Inflammatory macrophage treated with lipopolysaccharide for 1 hour (primary cell): ENCODE data around the gene RIMS3.

Experiments used
- DNase-seq, 2 donors: peaks; one replicate each; pipeline ENCODE4 v3.0.0-alpha.2; 2020 to 2022

The RIMS3 gene

DNA sequence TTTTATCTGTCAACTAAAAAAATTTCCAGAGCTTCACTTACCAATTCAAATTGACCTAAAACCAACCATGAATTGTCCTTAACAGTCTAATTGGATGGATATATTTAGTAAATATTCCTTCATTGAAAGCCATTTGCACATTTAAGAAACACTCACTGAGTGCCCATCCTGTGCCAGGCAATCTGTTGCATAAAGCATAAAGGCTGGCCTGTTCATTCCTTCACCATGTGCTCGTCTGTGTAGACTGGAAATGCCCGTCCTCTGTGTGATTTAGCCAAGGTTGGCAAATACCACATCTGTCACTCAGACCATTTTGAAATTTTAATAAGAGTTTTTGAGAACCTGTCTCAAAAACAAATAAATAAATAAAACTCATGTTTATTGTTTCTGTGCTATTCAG lies 76.9 kb downstream of the RIMS3 start:
- no peak for DNase-seq

DNA sequence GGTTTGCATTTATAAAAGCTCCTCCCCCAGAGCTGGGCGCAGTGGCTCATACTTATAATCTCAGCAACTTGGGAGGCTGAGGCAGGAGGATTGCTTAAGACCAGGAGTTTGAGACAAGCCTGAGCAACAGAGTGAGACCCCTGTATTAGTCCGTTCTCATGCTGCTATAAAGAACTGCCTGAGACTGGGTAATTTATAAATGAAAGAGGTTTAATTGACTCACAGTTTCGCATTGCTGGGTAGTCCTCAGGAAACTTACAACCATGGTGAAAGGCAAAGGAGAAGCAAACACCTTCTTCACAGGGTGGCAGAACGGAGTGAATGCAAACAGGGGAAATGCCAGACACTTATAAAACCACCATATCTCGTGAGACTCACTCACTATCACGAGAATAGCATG lies 81.5 kb downstream of the RIMS3 start:
- DNase-seq = no peak

DNA sequence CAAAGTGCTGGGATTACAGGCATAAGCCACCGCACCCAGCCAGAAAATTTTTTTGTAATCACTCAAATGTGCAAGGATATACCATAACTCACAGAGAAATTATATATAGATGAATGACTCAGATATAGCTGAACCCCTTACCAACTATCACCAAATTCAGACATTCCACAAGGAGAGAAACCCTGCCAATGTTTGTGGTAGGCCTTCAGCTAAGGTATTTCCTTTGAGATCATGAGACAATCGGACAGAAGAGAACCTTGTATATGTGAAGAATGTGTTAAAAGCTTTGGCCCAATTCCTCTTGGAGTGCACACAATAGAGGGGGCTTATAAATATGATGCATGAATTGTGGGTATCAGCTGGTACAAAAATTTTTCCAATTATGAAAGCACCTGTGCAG lies 83.4 kb downstream of the RIMS3 start:
- no peak for DNase-seq

DNA sequence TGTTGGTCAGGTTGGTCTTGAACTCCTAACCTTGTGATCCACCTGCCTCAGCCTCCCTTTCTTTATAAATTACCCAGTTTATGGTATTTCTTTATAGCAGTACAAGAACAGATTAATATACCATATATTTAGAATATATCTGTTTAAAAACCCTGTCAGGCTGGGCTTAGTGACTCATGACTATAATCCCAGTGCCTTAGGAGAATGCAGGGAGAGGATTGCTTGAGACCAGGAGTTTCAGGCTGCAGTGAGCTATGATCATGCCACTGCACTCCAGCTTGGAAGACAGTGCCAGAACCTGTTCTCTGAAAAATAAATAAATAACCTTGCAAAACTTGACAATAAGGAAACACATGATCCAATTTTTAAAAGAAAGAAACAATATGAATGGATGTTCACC lies 90.1 kb downstream of the RIMS3 start:
- DNase-seq = no peak

DNA sequence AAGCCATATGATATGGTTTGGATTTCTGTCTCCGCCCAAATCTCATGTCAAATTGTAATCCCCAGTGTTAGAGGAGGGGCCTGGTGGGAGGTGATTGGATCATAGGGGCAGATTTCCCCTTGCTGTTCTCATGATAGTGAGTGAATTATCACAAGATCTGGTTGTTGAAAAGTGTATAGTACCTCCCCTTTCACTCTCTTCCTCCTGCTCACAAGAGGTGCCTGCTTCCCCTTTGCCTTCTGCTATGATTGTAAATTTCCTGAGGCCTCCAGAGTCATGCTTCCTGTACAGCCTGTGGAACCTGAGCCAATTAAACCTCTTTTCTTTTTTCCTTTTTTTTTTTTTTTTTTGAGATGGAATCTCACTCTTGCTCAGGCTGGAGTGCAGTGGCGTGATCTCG lies 90.7 kb downstream of the RIMS3 start:
- peak; percentile 79 to 97 for DNase-seq
